ENCODE data around the gene ZNRF1.
"Not testable (repeated sequence)": the region's sequence is repeated elsewhere in the genome, so short reads cannot be mapped to it uniquely, and the experiment has no call there.

ZNRF1 gene

GRCh38 chr16:74998481-74999218, at the start of gene ZNRF1:
Gene ZNRF1, plus strand, starts transcription at chr16:74999024. Its CDS starts 648 bp downstream, at chr16:74999672.
- DNase-seq: peak; percentile 74

- no peak for DNase-seq
These were observed 49.5 kb upstream of the ZNRF1 start for GRCh38 chr16:74949309-74949708.

- DNase-seq: no peak
These were observed 48.3 kb upstream of the ZNRF1 start for GRCh38 chr16:74950511-74950910.

GRCh38 chr16:74951206-74951605, 47.6 kb upstream of the ZNRF1 start:
- DNase-seq: no peak

GRCh38 chr16:74951681-74952080, 47.1 kb upstream of the ZNRF1 start:
- no peak for DNase-seq

GRCh38 chr16:74954763-74955162, 44.1 kb upstream of the ZNRF1 start:
- DNase-seq: no peak

- no peak for DNase-seq
These were observed 25.5 kb upstream of the ZNRF1 start for GRCh38 chr16:74973304-74973703.

GRCh38 chr16:74975591-74975990, 23.2 kb upstream of the ZNRF1 start:
- no peak for DNase-seq

GRCh38 chr16:74982256-74982655, 16.6 kb upstream of the ZNRF1 start:
- DNase-seq: no peak

- DNase-seq: no peak
These were observed 14.7 kb upstream of the ZNRF1 start for GRCh38 chr16:74984194-74984528.

GRCh38 chr16:74984529-74985296, 14.1 kb upstream of the ZNRF1 start, which contains the start of gene WDR59:
Gene WDR59, minus strand, starts transcription at chr16:74985123. Its CDS starts 106 bp downstream, at chr16:74985017.
- peak; percentile 99 for DNase-seq

GRCh38 chr16:74987027-74987681, 11.7 kb upstream of the ZNRF1 start:
- no peak for DNase-seq

GRCh38 chr16:74989864-74990263, 9.0 kb upstream of the ZNRF1 start:
- not testable (repeated sequence) for DNase-seq

GRCh38 chr16:74990832-74991231, 8.0 kb upstream of the ZNRF1 start:
- DNase-seq: no peak

- DNase-seq: no peak
These were observed 7.6 kb upstream of the ZNRF1 start for GRCh38 chr16:74991268-74991592.

- no peak for DNase-seq
These were observed 7.0 kb upstream of the ZNRF1 start for GRCh38 chr16:74991593-74992403.

GRCh38 chr16:74995986-74996385, 2.8 kb upstream of the ZNRF1 start:
- DNase-seq: no peak

GRCh38 chr16:74997042-74997491, 1.8 kb upstream of the ZNRF1 start:
- DNase-seq: no peak

GRCh38 chr16:74999219-74999608, 390 bp downstream of the ZNRF1 start:
- DNase-seq: no peak

- no peak for DNase-seq
These were observed 1.0 kb downstream of the ZNRF1 start for GRCh38 chr16:74999609-75000480.

GRCh38 chr16:75000481-75001081, 1.8 kb downstream of the ZNRF1 start:
- no peak for DNase-seq

GRCh38 chr16:75002474-75002873, 3.6 kb downstream of the ZNRF1 start:
- DNase-seq: no peak
